GM10266 (cell line): ENCODE measurements around the gene C2CD4C.
"Not testable (repeated sequence)": the region's sequence is repeated elsewhere in the genome, so short reads cannot be mapped to it uniquely, and the experiment has no call there.

Source experiments
- DNase-seq: peaks from one replicate; pipeline ENCODE4 v3.0.0; 2012; ENCODE audit errors: extremely low spot score
- TF ChIP-seq, protein P1 (sequence below): IDR thresholded peaks from 2 replicates; pipeline ENCODE4 v1.5.1; 2012; ENCODE audit warnings: mild to moderate bottlenecking, low read depth; ENCODE audit not compliant: control insufficient read depth, insufficient read depth; ENCODE audit errors: missing control alignments

The C2CD4C gene

DNA sequence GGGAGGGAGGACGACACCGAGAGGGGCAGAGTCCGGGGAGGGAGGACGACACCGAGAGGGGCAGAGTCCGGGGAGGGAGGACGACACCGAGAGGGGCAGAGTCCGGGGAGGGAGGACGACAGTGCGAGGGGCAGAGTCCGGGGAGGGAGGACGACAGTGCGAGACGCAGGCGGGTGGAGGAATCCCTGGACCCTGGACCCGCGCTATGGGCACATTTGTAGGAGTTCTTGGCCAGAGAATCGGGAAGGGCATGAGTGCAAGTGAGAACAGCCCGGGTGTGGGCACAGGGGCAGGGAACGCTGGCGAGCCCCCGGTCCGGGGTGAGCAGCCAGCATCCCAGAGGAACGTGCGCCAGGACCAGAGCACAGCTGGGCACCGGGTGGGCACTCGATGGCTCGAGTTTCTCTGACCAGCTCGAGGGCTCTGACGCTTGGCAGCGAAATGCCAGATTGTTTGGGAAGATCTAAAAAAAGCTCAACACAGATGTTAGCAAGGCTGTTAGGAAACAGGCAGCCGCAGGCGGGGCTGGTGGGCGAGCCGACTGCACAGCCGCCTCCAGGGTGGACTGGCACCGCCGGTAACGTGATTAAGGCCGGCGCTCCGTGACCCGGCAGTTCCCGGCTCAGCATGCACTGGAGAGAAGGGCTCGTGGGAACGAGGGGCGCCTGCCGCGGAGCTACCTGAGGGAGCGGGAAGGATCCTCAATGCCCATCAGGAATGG lies 17.9 kb upstream of the C2CD4C start:
- TF ChIP-seq, protein P1, sequence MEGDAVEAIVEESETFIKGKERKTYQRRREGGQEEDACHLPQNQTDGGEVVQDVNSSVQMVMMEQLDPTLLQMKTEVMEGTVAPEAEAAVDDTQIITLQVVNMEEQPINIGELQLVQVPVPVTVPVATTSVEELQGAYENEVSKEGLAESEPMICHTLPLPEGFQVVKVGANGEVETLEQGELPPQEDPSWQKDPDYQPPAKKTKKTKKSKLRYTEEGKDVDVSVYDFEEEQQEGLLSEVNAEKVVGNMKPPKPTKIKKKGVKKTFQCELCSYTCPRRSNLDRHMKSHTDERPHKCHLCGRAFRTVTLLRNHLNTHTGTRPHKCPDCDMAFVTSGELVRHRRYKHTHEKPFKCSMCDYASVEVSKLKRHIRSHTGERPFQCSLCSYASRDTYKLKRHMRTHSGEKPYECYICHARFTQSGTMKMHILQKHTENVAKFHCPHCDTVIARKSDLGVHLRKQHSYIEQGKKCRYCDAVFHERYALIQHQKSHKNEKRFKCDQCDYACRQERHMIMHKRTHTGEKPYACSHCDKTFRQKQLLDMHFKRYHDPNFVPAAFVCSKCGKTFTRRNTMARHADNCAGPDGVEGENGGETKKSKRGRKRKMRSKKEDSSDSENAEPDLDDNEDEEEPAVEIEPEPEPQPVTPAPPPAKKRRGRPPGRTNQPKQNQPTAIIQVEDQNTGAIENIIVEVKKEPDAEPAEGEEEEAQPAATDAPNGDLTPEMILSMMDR: no peak
- DNase-seq: no peak

DNA sequence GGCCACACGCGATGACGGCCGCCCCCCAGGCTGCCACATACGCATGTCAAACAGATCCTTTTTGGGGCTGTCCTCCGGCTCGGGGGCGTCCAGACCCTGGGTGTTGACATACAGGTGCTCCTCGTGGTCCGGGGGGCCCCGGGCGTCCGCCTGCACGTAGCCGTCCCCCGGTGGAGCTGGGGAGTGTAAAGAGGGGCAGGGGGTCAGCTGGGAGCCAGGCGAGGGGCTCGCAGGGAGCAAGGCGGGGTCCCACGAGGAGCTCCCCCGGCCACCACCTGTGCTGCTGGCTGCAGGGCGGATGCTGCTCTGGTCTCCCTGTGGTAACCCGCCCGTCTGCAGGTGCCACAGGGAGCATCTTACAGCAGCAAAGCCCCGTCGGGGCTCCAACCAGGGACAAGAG lies 16.1 kb upstream of the C2CD4C start:
- no peak for DNase-seq
- TF ChIP-seq, protein P1: no peak

DNA sequence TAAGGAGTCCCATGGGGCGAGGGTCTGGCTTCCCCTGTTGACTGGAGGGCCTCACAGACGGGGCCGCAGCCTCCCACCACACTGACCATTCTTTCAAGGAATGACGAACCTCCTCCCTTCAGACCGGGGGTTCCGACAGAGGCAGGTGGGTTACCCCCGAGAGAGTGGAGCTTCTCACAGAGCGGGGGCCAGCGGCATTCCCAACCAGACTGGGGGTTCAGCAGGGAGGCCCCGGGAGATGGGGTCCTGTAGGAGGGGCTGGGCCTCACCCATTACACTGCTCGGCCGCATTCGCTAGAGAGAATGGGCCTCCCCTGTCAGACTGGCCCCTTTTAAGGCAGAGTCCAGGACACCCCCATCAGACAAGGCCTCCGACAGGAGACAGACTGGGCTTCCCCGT lies 15.6 kb upstream of the C2CD4C start:
- TF ChIP-seq, protein P1: no peak
- no peak for DNase-seq

GRCh38 chr19:423691-424466 lies 14.9 kb upstream of the C2CD4C start:
- TF ChIP-seq, protein P1: no peak

GRCh38 chr19:422917-423226 lies 13.9 kb upstream of the C2CD4C start:
- DNase-seq: not testable (repeated sequence)

More at GRCh38 chr19:423691-424466, 14.9 kb upstream of the C2CD4C start:
- DNase-seq: no peak

- TF ChIP-seq, protein P1: no peak
- no peak for DNase-seq
Observed at GRCh38 chr19:422213-422916, 13.4 kb upstream of the C2CD4C start.

DNA sequence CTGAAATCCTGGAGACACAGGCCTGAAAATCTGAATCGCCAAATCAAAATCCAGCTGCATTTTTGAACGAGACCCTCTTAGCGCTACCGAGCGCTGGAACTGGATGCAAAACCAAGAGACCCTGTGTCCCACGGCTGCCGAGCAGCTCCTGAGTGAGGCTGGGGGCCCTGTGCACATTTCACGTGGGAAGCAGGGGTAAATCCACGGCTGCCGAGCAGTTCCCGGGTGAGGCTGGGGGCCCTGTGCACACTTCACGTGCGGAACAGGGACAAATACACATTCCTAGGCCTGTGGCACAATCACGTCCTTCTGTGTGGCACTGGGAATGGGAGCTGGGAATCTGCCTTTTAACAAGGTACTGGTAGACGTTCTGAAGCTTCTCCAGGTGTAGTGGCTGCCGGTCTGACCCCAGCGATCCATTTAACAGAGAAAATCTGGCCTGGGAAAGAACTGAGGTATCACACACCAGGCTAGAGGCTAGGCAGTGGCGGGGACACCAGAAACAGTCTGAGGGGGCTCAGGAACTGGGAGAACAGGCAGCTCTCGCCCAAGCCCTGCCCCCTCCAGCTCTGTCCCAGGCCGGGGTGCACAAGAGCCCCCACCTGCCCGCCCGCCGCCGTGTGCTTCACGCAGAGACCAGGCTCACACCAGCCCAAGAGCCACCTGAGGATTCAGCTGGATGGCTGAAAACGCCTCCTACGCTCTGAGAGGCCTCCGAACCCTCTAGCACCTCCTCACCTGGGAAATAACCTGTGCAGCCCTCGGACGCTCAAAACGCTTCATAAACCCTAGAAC lies 11.0 kb upstream of the C2CD4C start:
- TF ChIP-seq, protein P1: no peak
- DNase-seq: no peak
